IMR-90 (cell line): ENCODE data around the gene ATF5. TPM values are rescaled to one million over a fixed set of nuclear protein-coding genes. Genes with fewer than 3 reads are reported as not detected.

ENCODE experiments used
- ATAC-seq: fragments of 200-7000 bp; cut with Tn5 transposase; 2 replicates; pipeline ENCODE4 v1.9.1; 2020; ENCODE audit warnings: low read depth, mild to moderate bottlenecking, moderate library complexity
- BruUV-seq: library from RNA; stranded (reverse); fragments of 400-500 nt; replicated peaks from 2 replicates; lab custom pipeline; 2021; lab: Mats Ljungman, UMichigan
- CTCF ChIA-PET: fragments of 300-600 bp; formaldehyde crosslinking; extraction: SDS; loops from one replicate; lab custom pipeline; 2021; ENCODE audit warnings: antibody characterized with exemption; lab: Yijun Ruan, JAX
- POLR2A ChIA-PET: fragments of 300-600 bp; sonication (Branson Sonifier 250); formaldehyde crosslinking; loops from one replicate; lab custom pipeline; 2022; ENCODE audit warnings: antibody characterized with exemption; ENCODE audit not compliant: unreplicated experiment; lab: Charles Lee
- DNase-seq: peaks from one replicate; pipeline ENCODE4 v3.0.0; 2013
- H2AFZ ChIP-seq: replicated peaks from 2 replicates; pipeline ENCODE3; 2013; ENCODE audit warnings: low read length, mild to moderate bottlenecking; ENCODE audit not compliant: poor library complexity
- H2AK5ac ChIP-seq: 2 replicates; pipeline ENCODE4 v1.6.1; 2013; ENCODE audit warnings: low read depth, low read length, inconsistent platforms
- H2AK9ac ChIP-seq: replicated peaks from 2 replicates; pipeline ENCODE3; 2013; ENCODE audit warnings: mild to moderate bottlenecking, low read depth, low read length, moderate library complexity; ENCODE audit not compliant: poor library complexity
- H2BK120ac ChIP-seq: 2 replicates; pipeline ENCODE4 v1.6.1; 2013; ENCODE audit warnings: low read depth, low read length, inconsistent platforms
- H2BK15ac ChIP-seq: 3 replicates; pipeline ENCODE4 v1.6.1; 2013; ENCODE audit warnings: low read depth, low read length, inconsistent platforms
- H2BK20ac ChIP-seq: 2 replicates; pipeline ENCODE4 v1.6.1; 2013; ENCODE audit warnings: low read depth, mild to moderate bottlenecking, inconsistent platforms, low read length, moderate library complexity
- H2BK5ac ChIP-seq: 2 replicates; pipeline ENCODE4 v1.6.1; 2013; ENCODE audit warnings: mild to moderate bottlenecking, low read depth, low read length, inconsistent platforms; ENCODE audit not compliant: poor library complexity, severe bottlenecking
- H3K14ac ChIP-seq: replicated peaks from 2 replicates; pipeline ENCODE4 v1.6.1; 2013; ENCODE audit warnings: low read depth, low read length, inconsistent platforms
- H3K18ac ChIP-seq: 2 replicates; pipeline ENCODE4 v1.6.1; 2013; ENCODE audit warnings: low read depth, low read length, control low read depth
- H3K23ac ChIP-seq: 2 replicates; pipeline ENCODE4 v1.6.1; 2013; ENCODE audit warnings: low read depth, low read length, inconsistent platforms
- H3K27ac ChIP-seq: 2 replicates; pipeline ENCODE4 v1.5.1; 2013; ENCODE audit warnings: mild to moderate bottlenecking, control low read depth, low read length; ENCODE audit not compliant: insufficient read depth
- H3K27me3 ChIP-seq: 2 replicates; pipeline ENCODE4 v1.6.1; 2013; ENCODE audit warnings: low read length; ENCODE audit not compliant: control insufficient read depth, insufficient read depth
- H3K36me3 ChIP-seq: 2 replicates; pipeline ENCODE4 v1.6.1; 2013; ENCODE audit warnings: low read length, mixed read lengths; ENCODE audit not compliant: control insufficient read depth, insufficient read depth
- H3K4ac ChIP-seq: 2 replicates; pipeline ENCODE4 v1.6.1; 2013; ENCODE audit warnings: low read depth, low read length, inconsistent platforms
- H3K4me1 ChIP-seq: 2 replicates; pipeline ENCODE4 v1.6.1; 2013; ENCODE audit warnings: low read length, mixed read lengths; ENCODE audit not compliant: control insufficient read depth, insufficient read depth
- H3K4me2 ChIP-seq: 2 replicates; pipeline ENCODE4 v1.6.1; 2013; ENCODE audit warnings: low read depth, mild to moderate bottlenecking, control low read depth, low read length, moderate library complexity
- H3K4me3 ChIP-seq: 2 replicates; pipeline ENCODE4 v1.5.1; 2013; ENCODE audit warnings: low read depth, mild to moderate bottlenecking, control low read depth, low read length, moderate library complexity; ENCODE audit not compliant: insufficient read depth
- H3K56ac ChIP-seq: 2 replicates; pipeline ENCODE4 v1.6.1; 2013; ENCODE audit warnings: low read length, inconsistent platforms; ENCODE audit not compliant: insufficient read depth; ENCODE audit errors: extremely low read depth
- H3K79me1 ChIP-seq, 2 experiments: 2 replicates each; pipeline ENCODE4 v1.6.1; 2013; ENCODE audit warnings: low read length in 2 of 2, inconsistent platforms in 1 of 2, low read depth in 1 of 2
- H3K9ac ChIP-seq: 2 replicates; pipeline ENCODE4 v1.6.1; 2013; ENCODE audit warnings: low read depth, low read length, control low read depth
- H3K9me1 ChIP-seq: 2 replicates; pipeline ENCODE4 v1.6.1; 2013; ENCODE audit warnings: low read length, inconsistent platforms; ENCODE audit not compliant: insufficient read depth
- H3K9me3 ChIP-seq: 2 replicates; pipeline ENCODE4 v1.6.1; 2013; ENCODE audit warnings: low read length; ENCODE audit not compliant: control insufficient read depth, insufficient read depth
- H4K20me1 ChIP-seq: 2 replicates; pipeline ENCODE4 v1.6.1; 2013; ENCODE audit warnings: low read length, inconsistent platforms; ENCODE audit not compliant: insufficient read depth
- H4K5ac ChIP-seq: 2 replicates; pipeline ENCODE4 v1.6.1; 2013; ENCODE audit warnings: mild to moderate bottlenecking, low read depth, low read length, control low read depth
- H4K8ac ChIP-seq, 2 experiments: 2 replicates each; pipeline ENCODE4 v1.6.1; 2013; ENCODE audit warnings: low read depth in 2 of 2, low read length in 2 of 2, control low read depth in 1 of 2, inconsistent platforms in 1 of 2
- H4K91ac ChIP-seq: 2 replicates; pipeline ENCODE4 v1.6.1; 2013; ENCODE audit warnings: low read depth, low read length, inconsistent platforms; ENCODE audit not compliant: insufficient read depth
- BHLHE40 ChIP-seq: fragments of 150-350 bp; IDR thresholded peaks from 2 replicates; pipeline ENCODE4 v1.6.1; 2016; ENCODE audit warnings: mild to moderate bottlenecking, low read depth, low read length
- CHD1 ChIP-seq: IDR thresholded peaks from 2 replicates; pipeline ENCODE4 v1.6.1; 2012; ENCODE audit warnings: low read depth, low read length, improper control_type of control experiment
- CTCF ChIP-seq: conservative IDR thresholded peaks from 2 replicates; pipeline ENCODE4 v1.5.1; 2012; ENCODE audit warnings: mild to moderate bottlenecking, low read depth, low read length, improper control_type of control experiment
- MAZ ChIP-seq: IDR thresholded peaks from 2 replicates; pipeline ENCODE4 v1.6.1; 2012; ENCODE audit warnings: low read depth, mild to moderate bottlenecking, low read length, improper control_type of control experiment, moderate library complexity, borderline replicate concordance
- MXI1 ChIP-seq: IDR thresholded peaks from 2 replicates; pipeline ENCODE4 v1.6.1; 2012; ENCODE audit warnings: low read depth, mild to moderate bottlenecking, low read length, moderate library complexity, borderline replicate concordance
- NFE2L2 ChIP-seq: fragments of 150-350 bp; IDR thresholded peaks from 2 replicates; pipeline ENCODE4 v1.6.1; 2016; ENCODE audit warnings: low read depth, mild to moderate bottlenecking, low read length
- POLR2A ChIP-seq: IDR thresholded peaks from 2 replicates; pipeline ENCODE4 v1.6.1; 2012; ENCODE audit warnings: mild to moderate bottlenecking, low read depth, low read length
- RCOR1 ChIP-seq: IDR thresholded peaks from 2 replicates; pipeline ENCODE4 v1.6.1; 2012; ENCODE audit warnings: mild to moderate bottlenecking, low read length, improper control_type of control experiment; ENCODE audit not compliant: insufficient replicate concordance
- RFX5 ChIP-seq: IDR thresholded peaks from 2 replicates; pipeline ENCODE4 v1.8.0; 2012; ENCODE audit warnings: low read depth, mild to moderate bottlenecking, low read length, moderate library complexity
- WGBS, 2 experiments: methylation state at CpG; one replicate each; pipeline versions ENCODE4 v1.1.5 to v1.1.7; 2013; ENCODE audit warnings: missing lambda C conversion rate in 2 of 2; ENCODE audit not compliant: insufficient read length in 1 of 2; ENCODE audit errors: extremely low coverage in 2 of 2; 5-methylcytosine and 5-hydroxymethylcytosine counted together
- dilution Hi-C: fragments of 300-500 bp; cut with HindIII; formaldehyde crosslinking; loops from one replicate; pipeline ENCODE4 v1.14.3; 2018; ENCODE audit warnings: low sequenced_read_pairs; ENCODE audit not compliant: unreplicated experiment
- in situ Hi-C: fragments of 300-500 bp; cut with MboI; formaldehyde crosslinking; loops from 3 replicates; pipeline ENCODE4 v1.14.3; 2019; ENCODE audit warnings: low sequenced_read_pairs, inconsistent platforms, mixed read lengths
- intact Hi-C: fragments of 100-400 bp; cut with micrococcal nuclease; formaldehyde crosslinking; loops from 2 replicates; pipeline ENCODE4 v1.10.0; 2022
- polyA plus RNA-seq, 3 experiments: library from polyadenylated mRNA; depleted of rRNA; stranded (reverse); fragments of >200 nt; gene quantifications; 2 replicates each; pipeline ENCODE4 v1.2.3, GENCODE V29; 2012; ENCODE audit warnings: low replicate concordance in 1 of 3
- total RNA-seq: library from RNA; depleted of rRNA; stranded (reverse); fragments of >200 nt; gene quantifications from 2 replicates; pipeline ENCODE4 v1.2.3, GENCODE V29; 2012

The ATF5 gene
- total and polyA plus RNA-seq, 2 of the 4 experiments (the other 2 are of a cell fraction): 2.7 to 15.7 TPM

GRCh38 chr19:49881186-49881585 lies 47.8 kb upstream of the ATF5 start:
- H3K9ac ChIP-seq: no peak overlapping the region
- H2BK15ac ChIP-seq: no peak overlapping the region
- no peak for ATAC-seq
- H4K5ac ChIP-seq: no peak overlapping the region
- no peak overlapping the region for H3K27ac ChIP-seq
- no peak for DNase-seq
- H2BK5ac ChIP-seq: no peak overlapping the region
- peaks cover 56% of the 10 kb centered on the region for H3K36me3 ChIP-seq
- POLR2A ChIA-PET: no interaction called here
- H3K23ac ChIP-seq: no peak overlapping the region
- in situ Hi-C loops: no loop called here
- dilution Hi-C loops: no loop called here
- no peak overlapping the region for H3K4ac ChIP-seq
- H4K20me1 ChIP-seq: no peaks in the 10 kb centered on the region; the same call in 1 of the 2 replicates
- 100% methylated on average over 6 of the region's 17 CpGs; no CpG with 5 or more reads in 1 of the 2 experiments for WGBS, 2 experiments
- TF ChIP-seq CTCF (no peak), NFE2L2 (no peak), POLR2A (no peak), RCOR1 (no peak), MXI1 (no peak), CHD1 (no peak), BHLHE40 (no peak), MAZ (no peak), RFX5 (no peak)
- no peaks in the 10 kb centered on the region for H3K27me3 ChIP-seq
- H2AFZ ChIP-seq: no peak overlapping the region
- H3K56ac ChIP-seq: no peak overlapping the region
- no peak overlapping the region for H3K18ac ChIP-seq
- CTCF ChIA-PET: no interaction called here
- intact Hi-C loops: no loop called here
- peaks cover 6% of the 10 kb centered on the region; the same call in 1 of the 2 replicates for H3K9me3 ChIP-seq
- no peak overlapping the region for H3K4me3 ChIP-seq
- no TSS peak for BruUV-seq
- H3K9me1 ChIP-seq: peaks cover 6% of the 10 kb centered on the region; the same call in 1 of the 2 replicates
- peaks cover 4% of the 10 kb centered on the region for H3K4me1 ChIP-seq
- no peak overlapping the region for H2BK20ac ChIP-seq
- no peak overlapping the region for H4K91ac ChIP-seq
- H3K14ac ChIP-seq: no peak overlapping the region
- no peak overlapping the region for H2BK120ac ChIP-seq
- no peak overlapping the region for H2AK5ac ChIP-seq
- no peak overlapping the region for H3K4me2 ChIP-seq
- H4K8ac ChIP-seq: no peak overlapping the region
- H2AK9ac ChIP-seq: no peak overlapping the region
- peaks cover 14 to 30% of the 10 kb centered on the region in 2 experiments for H3K79me1 ChIP-seq
